Activated CD8-positive, alpha-beta memory T cell treated with anti-CD3 and anti-CD28 coated beads for 24 hours (primary cell): ENCODE measurements around the gene CLDN10.

ENCODE experiments used
- DNase-seq: peaks from one replicate; pipeline ENCODE4 v3.0.0-alpha.2; 2020

CLDN10 gene

DNA sequence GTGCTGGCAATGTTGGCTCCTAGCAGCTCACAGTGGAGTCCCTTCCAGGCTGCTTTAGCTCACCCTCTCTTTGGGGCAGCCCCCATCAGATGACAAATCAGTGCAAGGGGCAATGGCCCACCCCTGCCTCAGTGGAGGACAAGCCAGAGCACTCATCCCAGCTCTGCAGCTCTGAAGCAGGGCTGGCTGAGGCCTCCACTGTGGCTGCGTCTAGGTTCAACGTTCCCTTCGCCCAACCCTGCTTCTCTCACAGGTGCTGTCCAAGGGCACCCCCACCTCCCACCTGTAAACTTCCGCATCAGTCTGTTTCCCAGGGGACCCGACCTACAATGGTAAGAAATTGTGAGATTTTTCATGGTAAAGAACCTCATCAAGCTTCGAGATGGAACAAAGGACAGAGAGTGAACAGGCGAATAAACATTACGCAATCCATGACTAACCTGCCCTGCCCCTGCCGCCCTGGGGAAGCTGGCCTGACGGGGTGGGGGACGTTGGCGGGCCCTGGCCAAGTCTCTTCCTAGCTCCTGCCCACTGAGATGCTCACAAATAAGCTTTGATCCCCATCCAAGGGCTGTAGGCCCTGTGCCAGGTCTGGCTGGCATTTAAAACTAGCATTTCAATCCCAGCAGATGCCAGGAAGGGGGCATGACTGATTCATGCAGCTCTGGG is 51.5 kb downstream of the CLDN10 start:
- no peak for DNase-seq

DNA sequence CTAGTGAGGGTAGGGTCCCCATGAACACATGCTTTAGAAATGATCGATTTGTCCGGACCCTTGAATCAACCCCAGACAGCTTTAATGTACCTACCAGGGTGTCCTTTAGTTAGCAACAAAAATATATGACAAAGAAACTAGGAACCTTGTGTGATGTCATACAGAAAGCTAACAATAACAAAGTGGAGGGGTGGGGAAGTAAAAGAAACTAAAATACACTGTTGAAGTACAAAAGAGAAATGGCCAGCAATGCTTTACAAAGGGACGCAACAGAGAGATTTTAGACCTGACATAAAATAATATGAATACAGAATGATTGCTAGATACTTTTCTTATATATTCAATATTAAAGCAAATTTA is 52.0 kb downstream of the CLDN10 start:
- no peak for DNase-seq

GRCh38 chr13:95605448-95606125 is 53.1 kb downstream of the CLDN10 start:
- DNase-seq: no peak

- no peak for DNase-seq
These were observed 54.8 kb downstream of the CLDN10 start for GRCh38 chr13:95607366-95607765.

DNA sequence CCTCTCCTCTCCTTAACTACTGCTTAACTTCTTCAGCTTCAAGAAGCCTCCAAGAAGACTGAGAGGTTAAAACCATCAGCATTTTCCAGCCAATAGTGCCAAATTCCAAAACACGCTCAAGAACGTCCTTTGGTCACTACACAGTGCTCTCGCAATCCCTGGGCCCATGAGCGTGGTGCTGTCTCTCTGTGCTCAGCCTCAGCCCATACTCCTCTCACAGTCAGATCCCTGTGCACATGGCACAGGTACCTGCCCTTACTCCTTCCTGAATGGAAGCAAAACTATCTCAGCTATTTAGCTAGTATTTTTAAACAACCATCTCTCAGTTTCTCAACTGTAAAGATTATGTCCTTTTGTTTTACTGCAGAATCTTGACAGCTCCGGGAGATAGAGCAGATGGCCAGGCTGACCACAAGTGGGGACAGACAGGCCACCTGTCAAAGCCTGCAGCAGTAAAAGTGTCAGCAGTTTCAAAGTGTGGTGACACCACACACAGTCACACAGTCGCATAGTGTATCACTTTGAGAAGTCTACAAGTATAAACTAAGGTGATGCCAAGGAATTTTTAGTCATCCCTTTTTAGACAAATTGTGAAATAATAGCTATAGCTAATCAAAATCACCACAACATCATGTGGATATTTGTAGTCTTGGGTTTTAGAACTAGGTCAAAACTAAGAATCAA is 56.3 kb downstream of the CLDN10 start:
- no peak for DNase-seq

DNA sequence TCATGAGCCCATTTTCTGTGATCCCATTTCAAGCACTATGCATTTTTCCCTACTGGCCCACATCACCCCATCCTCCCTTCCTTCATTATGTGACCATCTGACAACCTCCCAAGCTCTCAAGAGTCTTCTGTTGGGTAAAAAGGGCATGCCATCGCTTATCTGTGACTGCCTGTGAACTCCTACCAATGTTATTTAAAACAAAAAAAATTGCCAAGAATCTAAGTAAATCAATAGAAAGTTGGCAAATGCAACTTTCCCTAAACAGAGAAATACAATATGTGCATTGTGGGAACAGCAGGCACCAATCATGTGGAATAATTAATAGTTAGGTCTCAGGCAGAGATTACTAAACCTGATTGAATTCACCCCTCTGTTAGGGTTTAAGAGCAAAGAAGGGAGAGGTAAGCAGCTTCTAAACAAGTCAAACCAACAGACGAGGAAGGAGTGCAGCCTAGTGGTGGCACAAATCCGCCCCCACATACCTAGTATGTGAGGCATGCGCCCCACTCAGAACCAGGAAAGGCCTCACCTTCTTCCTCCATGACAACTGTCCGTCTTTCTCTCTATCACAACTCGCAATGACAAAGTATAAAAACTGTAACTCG is 62.2 kb downstream of the CLDN10 start:
- no peak for DNase-seq

- DNase-seq: no peak
These were observed 63.0 kb downstream of the CLDN10 start for GRCh38 chr13:95615539-95615938.

DNA sequence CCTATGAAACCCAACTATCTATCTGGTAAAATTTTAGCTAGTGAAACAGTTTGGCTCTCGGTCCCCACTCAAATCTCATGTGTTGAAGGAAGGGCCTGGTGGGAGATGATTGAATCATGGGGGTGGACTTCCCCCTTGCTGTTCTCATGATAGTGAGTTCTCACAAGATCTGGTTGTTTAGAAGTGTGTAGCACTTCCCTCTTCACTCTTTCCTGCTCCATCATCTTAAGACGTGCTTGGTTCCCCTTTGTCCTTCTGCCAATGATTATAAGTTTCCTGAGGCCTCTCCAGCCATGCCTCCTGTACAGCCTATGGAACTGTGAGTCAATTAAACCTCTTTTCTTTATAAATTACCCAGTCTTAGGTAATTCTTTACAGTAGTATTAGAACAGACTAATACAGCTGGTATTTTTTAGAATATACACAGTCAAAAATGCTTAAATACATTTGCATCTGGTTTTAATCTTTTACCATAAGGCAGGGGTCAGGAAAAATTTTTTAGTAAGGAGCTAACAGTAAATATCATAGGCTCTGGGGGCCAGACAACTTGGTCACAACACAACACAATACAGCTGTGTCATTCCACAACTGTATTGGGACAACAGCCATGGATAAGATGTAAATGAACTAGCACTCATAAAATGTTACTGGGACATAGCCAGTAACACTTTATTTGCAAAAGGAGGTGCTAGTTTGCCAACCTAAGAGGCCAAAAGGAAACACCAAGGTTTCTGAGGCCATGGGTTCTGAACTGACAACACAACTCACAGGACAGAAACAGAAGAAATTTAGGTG is 67.7 kb downstream of the CLDN10 start:
- DNase-seq: no peak

DNA sequence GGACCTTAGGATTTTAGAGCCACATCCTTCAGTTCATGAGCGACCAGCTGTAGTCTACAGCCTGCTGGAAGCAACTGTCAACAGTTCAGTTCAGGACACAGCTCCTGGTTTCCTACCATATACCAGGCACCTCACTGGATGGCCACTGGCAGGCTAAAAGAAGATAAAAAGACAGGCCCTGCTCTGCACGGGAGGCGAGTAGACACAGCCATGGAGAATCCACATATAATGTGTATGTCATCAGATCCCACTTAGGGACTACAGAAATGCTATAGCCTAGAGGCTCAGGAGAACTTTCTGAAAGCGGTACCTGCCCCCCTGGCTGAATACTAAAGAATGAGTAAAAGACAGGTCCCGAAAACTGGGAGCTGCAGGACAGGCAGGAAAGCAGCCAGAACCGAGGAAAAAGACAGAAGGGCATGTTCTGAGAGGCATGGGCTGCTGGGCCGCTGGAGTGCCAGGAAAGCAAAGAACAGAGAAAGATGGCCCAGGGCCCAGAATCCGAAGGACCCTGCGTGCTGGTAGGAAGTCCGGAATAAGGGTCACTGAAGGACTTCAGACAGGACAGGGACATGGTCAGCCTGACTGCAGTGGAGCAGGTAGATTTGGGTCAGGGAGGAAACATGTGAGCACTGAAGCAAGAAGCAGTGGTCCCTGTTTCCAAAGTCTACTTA is 68.4 kb downstream of the CLDN10 start:
- DNase-seq: no peak

GRCh38 chr13:95623141-95623540 is 70.6 kb downstream of the CLDN10 start:
- DNase-seq: no peak

- no peak for DNase-seq
These were observed 71.5 kb downstream of the CLDN10 start for GRCh38 chr13:95624020-95624419.

- DNase-seq: no peak
These were observed 74.2 kb downstream of the CLDN10 start for GRCh38 chr13:95626768-95627167.

GRCh38 chr13:95627590-95627989 is 75.1 kb downstream of the CLDN10 start:
- no peak for DNase-seq

- DNase-seq: no peak
These were observed 76.0 kb downstream of the CLDN10 start for GRCh38 chr13:95628488-95628887.

GRCh38 chr13:95629071-95629470 is 76.6 kb downstream of the CLDN10 start:
- no peak for DNase-seq
